HepG2 (cell line): ENCODE data around the gene RPS6KA3. TPM values are rescaled to one million over a fixed set of nuclear protein-coding genes. Genes with fewer than 3 reads are reported as not detected.
A peak's percentile ranks its signal among the peaks of the same experiment; 100 is the strongest.

Experiments used
- ATAC-seq: fragments of 200-7000 bp; cut with Tn5 transposase; 3 replicates; pipeline ENCODE4 v1.9.1; 2020; ENCODE audit warnings: mild to moderate bottlenecking, moderate library complexity
- BruUV-seq: library from RNA; stranded (reverse); fragments of 400-500 nt; replicated peaks from 2 replicates; lab custom pipeline; 2021; lab: Mats Ljungman, UMichigan
- CTCF ChIA-PET: fragments of 300-600 bp; formaldehyde crosslinking; extraction: SDS; loops from one replicate; lab custom pipeline; 2021; ENCODE audit warnings: low total read pairs, inconsistent platforms, low intra/inter-chr PET ratio; lab: Yijun Ruan, JAX
- POLR2A ChIA-PET: fragments of 350-600 bp; sonication (Branson Sonifier 250); formaldehyde crosslinking; loops from one replicate; lab custom pipeline; 2020; ENCODE audit warnings: antibody characterized with exemption, inconsistent platforms; lab: Yijun Ruan, JAX
- DNase-seq: peaks from one replicate; pipeline ENCODE4 v3.0.0-alpha.2; 2015; ENCODE audit warnings: low spot score
- FAIRE-seq: peaks from 3 replicates; lab custom pipeline; 2011; peaks lifted over from hg19 to GRCh38; lab: Jason Lieb, UNC
- H2AFZ ChIP-seq: one replicate; pipeline ENCODE4 v1.6.1; 2011; ENCODE audit warnings: low read length, inconsistent platforms
- H3K27ac ChIP-seq: fragments of 300-600 bp; 3 replicates; pipeline ENCODE4 v1.8.0; 2011; ENCODE audit warnings: mixed run types, mild to moderate bottlenecking, mixed read lengths, low read length, inconsistent platforms; ENCODE audit not compliant: insufficient read depth; ENCODE audit errors: extremely low read length
- H3K27me3 ChIP-seq, 2 experiments: fragments of 200-600 bp in 1 of 2; 2 replicates in 1 of 2; 3 replicates in 1 of 2; pipeline versions ENCODE4 v1.6.0 to v1.8.0; 2011; ENCODE audit warnings: low read length in 2 of 2, mild to moderate bottlenecking in 2 of 2, moderate library complexity in 2 of 2, inconsistent platforms in 1 of 2; ENCODE audit not compliant: insufficient read depth in 2 of 2, control insufficient read depth in 1 of 2
- H3K36me3 ChIP-seq, 2 experiments: fragments of 200-600 bp in 1 of 2; replicated peaks in 1 of 2; 2 replicates in 1 of 2; 3 replicates in 1 of 2; pipeline versions ENCODE4 v1.5.1 to v1.8.0; 2011; ENCODE audit warnings: low read length in 2 of 2, inconsistent platforms in 1 of 2; ENCODE audit not compliant: insufficient read depth in 2 of 2, control insufficient read depth in 1 of 2
- H3K4me1 ChIP-seq: 2 replicates; pipeline ENCODE4 v1.5.1; 2012; ENCODE audit warnings: low read length, inconsistent platforms; ENCODE audit not compliant: insufficient read depth
- H3K4me2 ChIP-seq: 2 replicates; pipeline ENCODE4 v1.6.0; 2011; ENCODE audit warnings: low read depth, low read length, inconsistent platforms
- H3K4me3 ChIP-seq, 3 experiments: fragments of 200-600 bp in 1 of 3; sonication (generic), shearing (Covaris generic) in 1 of 3; replicated peaks in 1 of 3; 2 replicates each; pipeline ENCODE4 v1.5.1; 2011 to 2016; ENCODE audit warnings: low read length in 3 of 3, inconsistent platforms in 2 of 3, low read depth in 2 of 3, mild to moderate bottlenecking in 2 of 3, control low read depth in 1 of 3, mixed read lengths in 1 of 3; ENCODE audit not compliant: insufficient read depth in 1 of 3
- H3K79me2 ChIP-seq: one replicate; pipeline ENCODE4 v1.6.1; 2011; ENCODE audit warnings: low read length, inconsistent platforms; ENCODE audit not compliant: insufficient read depth
- H3K9ac ChIP-seq: 2 replicates; pipeline ENCODE4 v1.6.0; 2011; ENCODE audit warnings: mild to moderate bottlenecking, low read depth, low read length, inconsistent platforms; ENCODE audit not compliant: insufficient read depth
- H3K9me3 ChIP-seq: 2 replicates; pipeline ENCODE4 v1.5.1; 2012; ENCODE audit warnings: mild to moderate bottlenecking, low read length
- H4K20me1 ChIP-seq: 2 replicates; pipeline ENCODE4 v1.6.0; 2011; ENCODE audit warnings: inconsistent platforms, mild to moderate bottlenecking, low read length, moderate library complexity; ENCODE audit not compliant: insufficient read depth
- ATM ChIP-seq: fragments of 450-650 bp; IDR thresholded peaks from 2 replicates; pipeline ENCODE4 v1.7.1; 2017; ENCODE audit warnings: mild to moderate bottlenecking, borderline replicate concordance
- BRF2 ChIP-seq: sonication (generic); formaldehyde crosslinking; IDR thresholded peaks from 2 replicates; pipeline ENCODE4 v1.8.1; 2022; ENCODE audit warnings: mild to moderate bottlenecking, missing genetic modification reagents
- CBX5 ChIP-seq: sonication (generic); formaldehyde crosslinking; IDR thresholded peaks from 2 replicates; pipeline ENCODE4 v1.4.0; 2020; ENCODE audit warnings: missing genetic modification reagents, borderline replicate concordance
- CEBPB ChIP-seq: IDR thresholded peaks from 2 replicates; pipeline ENCODE4 v1.6.1; 2011; ENCODE audit warnings: low read depth, low read length, improper control_type of control experiment, borderline replicate concordance
- FOXK1 ChIP-seq: sonication (generic); formaldehyde crosslinking; IDR thresholded peaks from 2 replicates; pipeline ENCODE4 v1.4.0; 2020; ENCODE audit warnings: low read depth, missing genetic modification reagents, borderline replicate concordance
- KDM6A ChIP-seq: IDR thresholded peaks from 2 replicates; pipeline ENCODE4 v1.6.1; 2016; ENCODE audit warnings: low read depth
- LCORL ChIP-seq, 2 experiments: fragments of 450-650 bp in 1 of 2; sonication (generic) in 1 of 2; formaldehyde crosslinking in 1 of 2; IDR thresholded peaks; 2 replicates each; pipeline versions ENCODE4 v1.5.0 to v1.6.1; 2017 to 2020; ENCODE audit warnings: antibody characterized with exemption in 1 of 2, missing genetic modification reagents in 1 of 2
- PRMT3 ChIP-seq: sonication (generic); formaldehyde crosslinking; IDR thresholded peaks from 2 replicates; pipeline ENCODE4 v1.8.1; 2022; ENCODE audit warnings: low read depth, mild to moderate bottlenecking, moderate library complexity, missing genetic modification reagents, borderline replicate concordance
- ZFP62 ChIP-seq: sonication (generic); formaldehyde crosslinking; IDR thresholded peaks from 2 replicates; pipeline ENCODE4 v1.4.0; 2020; ENCODE audit warnings: missing genetic modification reagents
- ZGPAT ChIP-seq: IDR thresholded peaks from 2 replicates; pipeline ENCODE4 v1.6.1; 2016; ENCODE audit warnings: mild to moderate bottlenecking
- ZNF17 ChIP-seq: sonication (generic); formaldehyde crosslinking; IDR thresholded peaks from 2 replicates; pipeline ENCODE4 v1.5.0; 2020; ENCODE audit warnings: mild to moderate bottlenecking, missing genetic modification reagents
- ZNF543 ChIP-seq: sonication (generic); formaldehyde crosslinking; IDR thresholded peaks from 2 replicates; pipeline ENCODE4 v1.4.0; 2020; ENCODE audit warnings: mild to moderate bottlenecking, missing genetic modification reagents
- WGBS: methylation state at CpG from one replicate; pipeline ENCODE4 v1.1.6; 2017; ENCODE audit warnings: low lambda C conversion rate; 5-methylcytosine and 5-hydroxymethylcytosine counted together
- in situ Hi-C: cut with HindIII; loops from 2 replicates; pipeline ENCODE4 v1.10.0; 2017; ENCODE audit warnings: low pct_unique_long_range_greater_than_20kb; ENCODE audit not compliant: extremely low pct_ligation_motif_present
- intact Hi-C: fragments of 100-400 bp; cut with micrococcal nuclease; formaldehyde crosslinking; loops from one replicate; pipeline ENCODE4 v1.10.0; 2022; ENCODE audit not compliant: unreplicated experiment
- polyA plus RNA-seq, 8 experiments: library from polyadenylated mRNA; depleted of rRNA in 3 of 8; stranded (reverse) in 7 of 8; unstranded in 1 of 8; fragments of >200 nt; fragmentation: Illumina TruSeq in 4 of 8; extraction: Trizol in 4 of 8; gene quantifications; 2 replicates each; pipeline versions ENCODE4 v1.2.1 to v1.2.3, GENCODE V29; 2011 to 2016; ENCODE audit warnings: low read depth in 4 of 8, missing spikeins in 1 of 8, mixed read lengths in 1 of 8; ENCODE audit not compliant: insufficient read depth in 1 of 8
- total RNA-seq, 5 experiments: library from RNA; depleted of rRNA; stranded (reverse); fragments of >200 nt; fragmentation: Illumina TruSeq; extraction: Trizol; gene quantifications; 2 replicates each; pipeline ENCODE4 v1.2.3, GENCODE V29; 2016; ENCODE audit warnings: low read depth in 1 of 5

Gene RPS6KA3
- total and polyA plus RNA-seq, 2 of the 13 experiments (the other 11 are each of a cell fraction or from before 2014, with no cell fraction given) = 314 to 357 TPM

GRCh38 chrX:20284444-20284843 lies 17.7 kb upstream of the RPS6KA3 start:
- H3K79me2 ChIP-seq = no peaks in the 10 kb centered on the region
- no peak overlapping the region for H3K27ac ChIP-seq
- POLR2A ChIA-PET = no interaction called here
- H2AFZ ChIP-seq = no peak overlapping the region
- 100% methylated on average over 1 of the region's 1 CpG for WGBS
- no peak for TF ChIP-seq PRMT3 (CRISPR knock-in tag)
- TF ChIP-seq ATM = no peak
- TF ChIP-seq KDM6A (CRISPR knock-in tag) = no peak
- TF ChIP-seq ZNF17 = no peak
- TF ChIP-seq LCORL (IDR thresholded peaks at IDR 0.05) = no peak
- no peak for TF ChIP-seq LCORL (CRISPR knock-in tag; IDR thresholded peaks at IDR 0.05)
- TF ChIP-seq ZGPAT (CRISPR knock-in tag) = no peak
- no peak for TF ChIP-seq CBX5 (CRISPR knock-in tag)
- intact Hi-C loops (no loop called here), in situ Hi-C loops (no loop called here)
- CTCF ChIA-PET = no interaction called here
- no peaks in the 10 kb centered on the region for H3K36me3 ChIP-seq
- H3K4me1 ChIP-seq = peaks cover 7% of the 10 kb centered on the region; the same call in 1 of the 2 replicates
- H3K9ac ChIP-seq = no peak overlapping the region
- H3K9me3 ChIP-seq = no peaks in the 10 kb centered on the region
- H3K27me3 ChIP-seq = no peaks in the 10 kb centered on the region
- ATAC-seq (no peak), FAIRE-seq (no peak), DNase-seq (no peak)
- no peak overlapping the region for H3K4me3 ChIP-seq
- H4K20me1 ChIP-seq = no peaks in the 10 kb centered on the region
- no peak overlapping the region for H3K4me2 ChIP-seq
- no TSS peak for BruUV-seq

GRCh38 chrX:20280938-20281337 lies 14.2 kb upstream of the RPS6KA3 start:
- ATAC-seq = no peak
- Histone ChIP-seq H3K4me3 (no peak overlapping the region), H3K4me2 (no peak overlapping the region), H3K9ac (no peak overlapping the region), H3K4me1 (peaks cover 7% of the 10 kb centered on the region; the same call in 1 of the 2 replicates), H3K36me3 (no peaks in the 10 kb centered on the region), H3K27ac (no peak overlapping the region), H2AFZ (no peak overlapping the region), H3K9me3 (no peaks in the 10 kb centered on the region), H3K27me3 (no peaks in the 10 kb centered on the region), H3K79me2 (no peaks in the 10 kb centered on the region), H4K20me1 (no peaks in the 10 kb centered on the region)
- in situ Hi-C loops = no loop called here
- no peak for FAIRE-seq
- CTCF ChIA-PET = no interaction called here
- POLR2A ChIA-PET = no interaction called here
- TF ChIP-seq FOXK1 (CRISPR knock-in tag) (no peak), CEBPB (peak; percentile 19; the same call in 1 of the 2 replicates), BRF2 (CRISPR knock-in tag) (no peak), ZNF543 (CRISPR knock-in tag) (no peak), ZFP62 (CRISPR knock-in tag) (no peak)
- BruUV-seq = no TSS peak
- WGBS = 76% methylated on average over 4 of the region's 4 CpGs
- intact Hi-C loops = no loop called here
- DNase-seq = no peak
